Stomach (tissue), 4 donors: ENCODE data around the gene RSBN1L.

Experiments
- EP300 ChIP-seq: sonication (generic); formaldehyde crosslinking; IDR thresholded peaks from one replicate; pipeline ENCODE4 v1.6.1; 2017; ENCODE audit warnings: antibody characterized with exemption
- POLR2A ChIP-seq, 4 donors: fragments of 450-650 bp; IDR thresholded peaks; one replicate each; pipeline ENCODE4 v1.6.1; 2016; ENCODE audit warnings: antibody characterized with exemption in 4 of 4, control low read depth in 2 of 4, mild to moderate bottlenecking in 1 of 4, moderate library complexity in 1 of 4
- POLR2AphosphoS5 ChIP-seq, 3 donors: sonication (generic); formaldehyde crosslinking; IDR thresholded peaks; one replicate each; pipeline ENCODE4 v1.6.1; 2016; ENCODE audit warnings: antibody characterized with exemption in 3 of 3
- TF ChIP-seq, protein P1 (sequence below), 7 experiments: fragments of 450-650 bp in 4 of 7; fragments of 200-600 bp in 3 of 7; sonication (generic) in 3 of 7; IDR thresholded peaks; one replicate each; pipeline ENCODE4 v1.5.1; 2016 to 2019; ENCODE audit warnings: antibody characterized with exemption in 7 of 7, control low read depth in 2 of 7, mild to moderate bottlenecking in 1 of 7

- TF ChIP-seq, protein P1, sequence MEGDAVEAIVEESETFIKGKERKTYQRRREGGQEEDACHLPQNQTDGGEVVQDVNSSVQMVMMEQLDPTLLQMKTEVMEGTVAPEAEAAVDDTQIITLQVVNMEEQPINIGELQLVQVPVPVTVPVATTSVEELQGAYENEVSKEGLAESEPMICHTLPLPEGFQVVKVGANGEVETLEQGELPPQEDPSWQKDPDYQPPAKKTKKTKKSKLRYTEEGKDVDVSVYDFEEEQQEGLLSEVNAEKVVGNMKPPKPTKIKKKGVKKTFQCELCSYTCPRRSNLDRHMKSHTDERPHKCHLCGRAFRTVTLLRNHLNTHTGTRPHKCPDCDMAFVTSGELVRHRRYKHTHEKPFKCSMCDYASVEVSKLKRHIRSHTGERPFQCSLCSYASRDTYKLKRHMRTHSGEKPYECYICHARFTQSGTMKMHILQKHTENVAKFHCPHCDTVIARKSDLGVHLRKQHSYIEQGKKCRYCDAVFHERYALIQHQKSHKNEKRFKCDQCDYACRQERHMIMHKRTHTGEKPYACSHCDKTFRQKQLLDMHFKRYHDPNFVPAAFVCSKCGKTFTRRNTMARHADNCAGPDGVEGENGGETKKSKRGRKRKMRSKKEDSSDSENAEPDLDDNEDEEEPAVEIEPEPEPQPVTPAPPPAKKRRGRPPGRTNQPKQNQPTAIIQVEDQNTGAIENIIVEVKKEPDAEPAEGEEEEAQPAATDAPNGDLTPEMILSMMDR (IDR thresholded peaks at IDR 0.05): no peak
- TF ChIP-seq POLR2A (IDR thresholded peaks at IDR 0.05) (no peak), POLR2AphosphoS5 (IDR thresholded peaks at IDR 0.05) (no peak), EP300 (no peak)
Observed at GRCh38 chr7:77802557-77803405, 106.5 kb downstream of the RSBN1L start.
